Activated naive CD8-positive, alpha-beta T cell treated with anti-CD3 and anti-CD28 coated beads for 36 hours (primary cell): ENCODE measurements around the gene GALNT9. TPM values are rescaled to one million over a fixed set of nuclear protein-coding genes. Genes with fewer than 3 reads are reported as not detected.
"Not testable (repeated sequence)": the region's sequence is repeated elsewhere in the genome, so short reads cannot be mapped to it uniquely, and the experiment has no call there.

Source experiments
- DNase-seq: peaks from one replicate; pipeline ENCODE4 v3.0.0; 2021
- H3K27ac Mint-ChIP-seq: one replicate; pipeline ENCODE4 v1.8.0; 2022; ENCODE audit warnings: mild to moderate bottlenecking, moderate library complexity, mixed read lengths
- H3K27me3 Mint-ChIP-seq: one replicate; pipeline ENCODE4 v1.8.0; 2022; ENCODE audit warnings: mild to moderate bottlenecking, mixed read lengths
- H3K36me3 Mint-ChIP-seq: one replicate; pipeline ENCODE4 v1.8.0; 2021; ENCODE audit warnings: mild to moderate bottlenecking, mixed read lengths
- H3K4me1 Mint-ChIP-seq: one replicate; pipeline ENCODE4 v1.8.0; 2021; ENCODE audit warnings: mixed read lengths
- H3K4me3 Mint-ChIP-seq: one replicate; pipeline ENCODE4 v1.8.0; 2022; ENCODE audit warnings: mild to moderate bottlenecking, moderate library complexity, mixed read lengths
- H3K9me3 Mint-ChIP-seq: one replicate; pipeline ENCODE4 v1.8.0; 2022; ENCODE audit warnings: mixed read lengths
- total RNA-seq, 2 experiments: library from RNA; stranded (reverse); gene quantifications; one replicate each; pipeline ENCODE4 v1.2.3, GENCODE V29; 2021

The GALNT9 gene
- total RNA-seq, 2 experiments from 2014 or later: not detected

GRCh38 chr12:132271755-132272092 is 57.7 kb downstream of the GALNT9 start:
- no peaks in the 10 kb centered on the region for H3K9me3 Mint-ChIP-seq
- H3K36me3 Mint-ChIP-seq: no peaks in the 10 kb centered on the region
- no peak for DNase-seq
- H3K27ac Mint-ChIP-seq: no peak overlapping the region
- no peaks in the 10 kb centered on the region for H3K4me1 Mint-ChIP-seq
- H3K27me3 Mint-ChIP-seq: peaks cover 22% of the 10 kb centered on the region
- H3K4me3 Mint-ChIP-seq: no peak overlapping the region

GRCh38 chr12:132270969-132271754 is 58.2 kb downstream of the GALNT9 start:
- H3K36me3 Mint-ChIP-seq: no peaks in the 10 kb centered on the region
- H3K27ac Mint-ChIP-seq: no peak overlapping the region
- no peak for DNase-seq
- no peak overlapping the region for H3K4me3 Mint-ChIP-seq
- H3K4me1 Mint-ChIP-seq: no peaks in the 10 kb centered on the region
- H3K27me3 Mint-ChIP-seq: peaks cover 17% of the 10 kb centered on the region
- H3K9me3 Mint-ChIP-seq: no peaks in the 10 kb centered on the region

- H3K36me3 Mint-ChIP-seq: no peaks in the 10 kb centered on the region
- no peak overlapping the region for H3K27ac Mint-ChIP-seq
- no peak overlapping the region for H3K4me3 Mint-ChIP-seq
- H3K27me3 Mint-ChIP-seq: peaks cover 12% of the 10 kb centered on the region
- no peak for DNase-seq
- no peaks in the 10 kb centered on the region for H3K4me1 Mint-ChIP-seq
- H3K9me3 Mint-ChIP-seq: no peaks in the 10 kb centered on the region
These were observed 58.9 kb downstream of the GALNT9 start for GRCh38 chr12:132270516-132270915.

- H3K4me1 Mint-ChIP-seq: no peaks in the 10 kb centered on the region
- H3K36me3 Mint-ChIP-seq: no peaks in the 10 kb centered on the region
- no peak overlapping the region for H3K4me3 Mint-ChIP-seq
- H3K27me3 Mint-ChIP-seq: peaks cover 1% of the 10 kb centered on the region
- DNase-seq: no peak
- H3K9me3 Mint-ChIP-seq: no peaks in the 10 kb centered on the region
- no peak overlapping the region for H3K27ac Mint-ChIP-seq
These were observed 60.0 kb downstream of the GALNT9 start for GRCh38 chr12:132269271-132269968.

- Mint-ChIP-seq H3K36me3 (no peaks in the 10 kb centered on the region), H3K27me3 (no peaks in the 10 kb centered on the region), H3K27ac (no peak overlapping the region), H3K9me3 (no peaks in the 10 kb centered on the region), H3K4me3 (no peak overlapping the region), H3K4me1 (no peaks in the 10 kb centered on the region)
- DNase-seq: no peak
These were observed 60.7 kb downstream of the GALNT9 start for GRCh38 chr12:132268674-132269073.

- Mint-ChIP-seq H3K27ac (no peak overlapping the region), H3K4me3 (no peak overlapping the region), H3K4me1 (no peaks in the 10 kb centered on the region), H3K9me3 (no peaks in the 10 kb centered on the region), H3K27me3 (no peaks in the 10 kb centered on the region), H3K36me3 (no peaks in the 10 kb centered on the region)
- DNase-seq: no peak
These were observed 61.5 kb downstream of the GALNT9 start for GRCh38 chr12:132267873-132268272.

- no peak for DNase-seq
- H3K27ac Mint-ChIP-seq: no peak overlapping the region
- no peak overlapping the region for H3K4me3 Mint-ChIP-seq
- H3K27me3 Mint-ChIP-seq: no peaks in the 10 kb centered on the region
- no peaks in the 10 kb centered on the region for H3K36me3 Mint-ChIP-seq
- H3K9me3 Mint-ChIP-seq: no peaks in the 10 kb centered on the region
- H3K4me1 Mint-ChIP-seq: no peaks in the 10 kb centered on the region
These were observed 62.6 kb downstream of the GALNT9 start for GRCh38 chr12:132266802-132267201.

GRCh38 chr12:132266370-132266769 is 63.0 kb downstream of the GALNT9 start:
- Mint-ChIP-seq H3K4me3 (no peak overlapping the region), H3K4me1 (no peaks in the 10 kb centered on the region), H3K36me3 (no peaks in the 10 kb centered on the region), H3K27ac (no peak overlapping the region), H3K27me3 (no peaks in the 10 kb centered on the region), H3K9me3 (no peaks in the 10 kb centered on the region)
- DNase-seq: no peak

- not testable (repeated sequence) for H3K27ac Mint-ChIP-seq, DNase-seq, H3K4me3 Mint-ChIP-seq, H3K36me3 Mint-ChIP-seq, H3K4me1 Mint-ChIP-seq, H3K27me3 Mint-ChIP-seq, H3K9me3 Mint-ChIP-seq
These were observed 63.6 kb downstream of the GALNT9 start for GRCh38 chr12:132265822-132266221.

GRCh38 chr12:132265056-132265800 is 64.2 kb downstream of the GALNT9 start:
- no peak overlapping the region for H3K27ac Mint-ChIP-seq

GRCh38 chr12:132264086-132265010 is 65.0 kb downstream of the GALNT9 start:
- Mint-ChIP-seq H3K27ac (no peak overlapping the region), H3K36me3 (no peaks in the 10 kb centered on the region), H3K27me3 (no peaks in the 10 kb centered on the region), H3K4me3 (no peak overlapping the region), H3K4me1 (peaks cover 2% of the 10 kb centered on the region), H3K9me3 (no peaks in the 10 kb centered on the region)
- no peak for DNase-seq

More at GRCh38 chr12:132265056-132265800, 64.2 kb downstream of the GALNT9 start:
- Mint-ChIP-seq H3K27me3 (no peaks in the 10 kb centered on the region), H3K4me1 (no peaks in the 10 kb centered on the region), H3K9me3 (no peaks in the 10 kb centered on the region), H3K4me3 (no peak overlapping the region), H3K36me3 (no peaks in the 10 kb centered on the region)
- no peak for DNase-seq

- Mint-ChIP-seq H3K9me3 (no peaks in the 10 kb centered on the region), H3K27ac (no peak overlapping the region), H3K4me3 (no peak overlapping the region), H3K36me3 (no peaks in the 10 kb centered on the region), H3K4me1 (peaks cover 2% of the 10 kb centered on the region), H3K27me3 (no peaks in the 10 kb centered on the region)
- DNase-seq: no peak
These were observed 65.8 kb downstream of the GALNT9 start for GRCh38 chr12:132263451-132264049.

- no peak for DNase-seq
- H3K27me3 Mint-ChIP-seq: no peaks in the 10 kb centered on the region
- H3K36me3 Mint-ChIP-seq: no peaks in the 10 kb centered on the region
- peaks cover 2% of the 10 kb centered on the region for H3K4me1 Mint-ChIP-seq
- no peak overlapping the region for H3K27ac Mint-ChIP-seq
- H3K9me3 Mint-ChIP-seq: no peaks in the 10 kb centered on the region
- H3K4me3 Mint-ChIP-seq: no peak overlapping the region
These were observed 66.4 kb downstream of the GALNT9 start for GRCh38 chr12:132263061-132263360.

GRCh38 chr12:132262256-132263060 is 66.9 kb downstream of the GALNT9 start:
- Mint-ChIP-seq H3K9me3 (no peaks in the 10 kb centered on the region), H3K27me3 (no peaks in the 10 kb centered on the region), H3K27ac (no peak overlapping the region), H3K36me3 (no peaks in the 10 kb centered on the region), H3K4me1 (peaks cover 2% of the 10 kb centered on the region), H3K4me3 (no peak overlapping the region)
- DNase-seq: no peak
